TTC549 (cell line): ENCODE data around the gene DGUOK.

Source experiments
- FAIRE-seq: peaks from 2 replicates; lab custom pipeline; 2012; peaks lifted over from hg19 to GRCh38; lab: Jason Lieb, UNC

The DGUOK gene

DNA sequence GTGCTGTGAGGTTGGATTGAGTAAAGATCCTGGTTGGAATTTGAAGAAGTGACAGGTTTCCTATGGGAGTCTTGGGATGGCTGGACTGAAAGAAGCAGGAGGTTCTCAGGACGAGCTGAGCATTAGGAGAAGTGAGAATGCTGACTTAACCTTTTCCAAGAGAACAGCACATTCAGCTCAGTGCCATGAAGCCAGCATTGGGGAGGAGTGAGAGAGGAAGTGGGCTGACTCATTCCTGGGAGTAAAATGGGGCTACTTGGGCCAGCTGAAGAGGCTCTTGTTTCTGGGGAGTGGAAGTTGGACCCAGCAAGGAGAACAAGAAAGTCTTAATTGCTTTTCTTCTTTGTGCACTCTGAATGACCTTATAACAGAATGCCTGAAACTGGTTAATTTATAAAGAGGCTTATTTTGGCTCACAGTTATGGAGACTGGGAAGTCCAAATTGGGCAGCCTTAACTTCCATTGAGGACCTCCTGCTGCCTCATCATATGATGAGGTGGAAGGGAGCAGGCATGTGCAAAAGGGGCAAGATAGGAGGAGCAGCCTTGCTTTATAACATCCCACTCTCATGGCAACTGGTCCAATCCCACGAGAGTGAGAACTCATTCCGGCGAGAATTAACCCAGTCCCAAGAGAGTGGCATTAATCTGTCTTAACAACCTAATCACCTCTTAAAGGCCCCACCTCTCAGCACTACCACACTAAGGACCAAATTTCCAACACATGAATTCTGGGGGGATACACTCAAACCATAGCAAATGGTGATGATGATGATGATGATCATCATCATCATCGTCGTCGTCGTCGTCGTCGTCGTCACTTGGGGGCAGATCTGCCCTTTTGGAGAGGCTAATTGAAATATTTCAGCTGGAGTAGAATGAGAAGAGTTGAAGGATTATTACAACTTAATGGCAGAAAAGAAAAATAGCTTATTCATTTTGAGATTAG, 26.1 kb downstream of the DGUOK start:
- no peak for FAIRE-seq

DNA sequence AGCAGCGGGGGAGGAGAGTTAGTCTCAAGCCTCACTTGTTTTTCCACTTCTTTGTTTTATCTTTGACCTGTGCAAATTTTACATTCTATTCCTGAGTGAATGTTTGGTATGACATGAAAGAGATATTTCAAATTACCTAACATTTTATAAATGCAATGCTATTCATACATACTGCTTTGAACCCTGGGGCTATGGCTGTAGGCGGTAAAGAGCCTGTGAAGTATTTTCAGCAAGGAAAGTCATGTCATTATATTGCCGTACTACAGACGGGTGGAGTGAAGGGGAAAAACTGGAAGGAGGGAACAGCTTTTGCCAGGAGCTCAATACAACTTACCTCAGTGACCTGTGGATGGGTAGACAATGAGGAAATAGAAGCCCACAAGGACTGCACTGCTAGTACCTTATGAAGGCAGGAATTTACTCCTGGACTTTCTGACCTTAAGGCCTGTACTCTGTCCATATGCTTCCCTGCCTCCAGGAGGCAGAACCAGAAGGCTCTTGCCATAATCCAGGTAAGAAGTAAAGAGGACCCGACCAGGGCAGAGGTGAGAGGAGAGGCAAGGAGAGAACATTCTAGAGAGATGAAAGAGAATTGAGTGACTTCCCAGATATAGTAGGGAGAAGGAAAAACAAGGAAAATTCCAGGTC, 29.7 kb downstream of the DGUOK start:
- no peak for FAIRE-seq

DNA sequence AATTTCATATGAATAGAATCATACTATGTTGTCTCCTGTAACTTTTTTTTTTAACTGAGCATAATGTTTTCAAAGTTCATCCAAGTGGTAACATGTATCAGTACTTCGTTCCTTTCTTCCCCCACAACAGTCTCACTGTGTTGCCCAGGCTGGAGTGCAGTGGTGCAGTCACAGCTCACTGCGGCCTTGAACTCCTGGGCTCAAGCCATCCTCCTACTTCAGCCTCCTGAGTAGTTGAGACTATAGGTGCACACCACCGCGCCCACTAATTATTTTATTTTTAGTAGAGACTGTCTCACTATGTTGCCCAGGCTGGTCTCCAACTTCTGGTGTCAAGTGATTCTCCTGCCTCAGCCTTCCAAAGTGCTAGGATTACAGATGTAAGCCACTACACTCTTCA, 34.6 kb downstream of the DGUOK start:
- FAIRE-seq = no peak

DNA sequence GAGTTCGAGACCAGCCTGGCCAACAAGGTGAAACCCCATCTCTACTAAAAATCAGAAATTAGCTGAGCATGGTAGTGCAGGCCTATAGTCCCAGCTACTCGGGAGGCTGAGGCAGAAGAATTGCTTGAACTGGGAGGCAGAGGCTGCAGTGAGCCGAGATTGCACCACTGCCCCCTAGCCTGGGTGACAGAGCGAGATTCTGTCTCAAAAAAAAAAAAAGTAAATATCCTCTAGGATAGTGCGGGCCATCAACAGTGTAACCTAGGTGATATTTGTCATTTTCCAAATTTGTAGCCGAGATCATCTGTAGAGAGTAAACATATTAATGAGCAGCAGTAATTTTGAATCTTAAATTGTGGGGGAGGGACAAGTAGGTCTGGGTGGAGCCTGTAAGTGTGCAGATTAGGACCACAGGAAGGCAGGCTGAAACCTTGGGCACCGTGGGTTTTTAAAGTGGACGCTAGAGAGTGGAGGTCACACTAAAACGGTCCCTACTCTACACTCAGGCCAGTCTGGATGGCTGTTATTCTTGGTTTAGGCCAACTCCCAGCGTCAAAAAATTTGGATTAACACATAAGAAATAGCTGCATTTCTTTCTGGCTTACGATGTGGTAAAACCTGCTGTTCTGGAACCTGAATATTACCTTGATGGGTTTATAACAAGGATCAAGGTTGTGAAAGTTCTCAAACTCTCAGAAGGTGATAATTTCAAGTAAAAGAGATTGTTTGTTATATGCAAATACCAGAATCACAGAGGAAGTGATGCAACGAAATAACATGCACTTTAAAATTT, 35.3 kb downstream of the DGUOK start:
- no peak for FAIRE-seq

DNA sequence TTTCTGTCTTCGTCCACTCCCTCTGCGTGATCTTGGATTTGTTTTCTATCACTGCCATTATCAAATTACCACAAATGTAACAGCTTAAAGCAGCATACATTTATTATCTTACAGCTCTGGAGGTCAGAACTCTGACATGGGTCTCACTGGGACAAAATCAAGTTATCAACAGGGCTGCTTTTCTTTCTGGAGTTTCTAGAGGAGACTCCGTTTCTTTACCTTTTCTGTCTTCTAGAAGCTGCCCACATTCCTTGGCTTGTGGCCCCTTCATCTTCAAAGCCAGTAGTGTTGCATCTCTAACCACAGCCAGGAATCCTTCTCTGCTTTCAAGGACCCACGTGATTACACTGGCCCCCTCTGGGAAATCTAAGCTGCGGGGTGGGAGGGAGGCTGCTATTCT, 36.1 kb downstream of the DGUOK start:
- no peak for FAIRE-seq

DNA sequence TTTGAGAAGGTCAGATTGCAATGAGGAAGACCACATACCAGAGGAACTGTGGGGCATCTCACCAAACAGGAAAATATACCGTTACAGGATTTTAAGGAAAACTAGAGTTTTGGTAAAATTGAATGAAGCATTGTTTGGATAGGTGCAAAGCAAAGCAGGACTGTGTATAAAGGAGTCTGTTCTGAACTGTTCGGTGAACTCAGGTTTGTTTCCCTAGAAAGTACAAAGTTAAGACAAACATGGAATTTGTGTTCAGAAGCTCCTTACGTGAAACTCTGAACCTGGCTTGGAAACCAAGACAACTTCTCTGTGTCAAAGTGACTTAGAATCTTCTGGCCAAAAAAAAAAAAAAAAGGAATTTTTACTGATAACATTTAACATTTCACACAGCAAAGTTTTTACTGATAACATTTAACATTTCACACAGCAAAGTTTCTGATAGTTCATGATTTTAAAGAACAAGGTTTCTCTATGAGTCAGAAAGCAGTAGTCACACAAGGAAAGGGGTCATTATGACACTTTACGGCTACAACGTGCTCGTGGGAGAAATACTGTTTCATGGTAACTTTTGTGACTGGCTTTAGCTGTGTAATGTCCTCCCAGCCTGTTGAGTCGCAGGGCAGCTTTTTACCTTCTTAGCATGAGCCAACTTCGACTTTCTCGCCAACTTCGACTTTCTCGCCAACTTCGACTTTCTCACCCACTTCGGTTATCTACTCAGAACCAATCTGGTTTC, 36.9 kb downstream of the DGUOK start:
- no peak for FAIRE-seq

DNA sequence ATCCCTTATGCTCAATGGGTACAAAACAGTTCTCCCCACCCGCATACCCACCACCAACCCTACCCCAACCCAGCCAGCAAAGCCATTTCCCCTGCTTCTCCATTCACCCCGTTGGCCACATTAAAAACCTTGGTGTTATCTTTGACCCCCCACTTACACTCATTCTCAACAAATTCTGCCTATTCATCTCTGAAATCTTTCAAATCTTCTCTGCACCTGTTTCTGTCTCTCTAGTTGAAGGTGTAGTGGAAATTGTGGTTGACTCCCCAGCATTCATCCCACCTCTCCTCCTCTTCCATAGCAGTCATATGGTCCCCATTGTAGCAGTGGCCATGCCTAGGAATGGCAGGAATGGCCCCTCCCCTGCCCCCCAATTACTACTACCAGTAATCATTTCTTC, 37.5 kb downstream of the DGUOK start:
- FAIRE-seq = no peak

DNA sequence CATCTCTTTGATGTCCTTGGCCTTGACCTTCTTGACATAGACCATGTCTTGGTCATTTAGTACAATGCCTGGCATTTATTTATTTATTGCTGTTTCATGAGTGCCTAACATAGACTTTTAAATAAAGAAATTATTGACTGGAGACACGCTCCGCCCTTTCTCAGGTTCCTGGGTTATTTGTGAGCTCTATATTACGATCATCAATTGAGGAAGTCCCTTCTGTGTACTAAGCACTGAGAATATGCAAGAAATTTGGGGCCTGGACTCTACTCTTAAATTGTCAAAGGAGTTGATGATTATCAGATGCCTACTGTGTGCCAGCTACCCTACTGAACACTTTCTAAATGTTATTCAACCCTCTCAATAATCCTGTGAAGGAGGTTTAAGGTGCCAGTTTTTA, 38.4 kb downstream of the DGUOK start:
- FAIRE-seq = no peak

DNA sequence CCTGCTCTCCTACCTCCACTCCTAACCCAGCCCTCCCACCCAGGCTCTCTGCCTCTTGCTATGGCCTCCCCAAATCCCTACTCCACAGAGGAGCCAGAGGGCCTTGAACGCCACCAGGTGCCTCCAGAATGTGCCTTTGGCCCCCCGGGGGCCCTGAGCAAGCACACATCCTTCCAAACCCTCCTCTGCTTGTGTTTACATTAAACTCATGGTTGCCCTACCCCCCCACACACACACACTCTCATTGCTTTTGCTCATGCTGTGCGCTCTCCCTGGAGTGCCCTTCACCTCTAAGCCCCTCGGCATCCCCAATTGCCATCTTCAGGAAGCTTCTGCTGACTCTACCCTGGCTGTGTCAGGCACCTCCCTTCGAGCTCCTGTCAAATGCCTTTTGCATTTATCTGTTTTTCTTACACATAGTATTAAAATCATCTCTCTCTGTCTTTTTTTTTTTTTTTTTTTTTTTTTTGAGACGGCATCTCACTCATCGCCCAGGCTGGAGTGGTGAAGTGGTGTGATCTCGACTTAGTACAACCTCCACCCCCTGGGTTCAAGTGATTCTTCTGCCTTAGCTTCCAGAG, 41.8 kb downstream of the DGUOK start:
- no peak for FAIRE-seq

DNA sequence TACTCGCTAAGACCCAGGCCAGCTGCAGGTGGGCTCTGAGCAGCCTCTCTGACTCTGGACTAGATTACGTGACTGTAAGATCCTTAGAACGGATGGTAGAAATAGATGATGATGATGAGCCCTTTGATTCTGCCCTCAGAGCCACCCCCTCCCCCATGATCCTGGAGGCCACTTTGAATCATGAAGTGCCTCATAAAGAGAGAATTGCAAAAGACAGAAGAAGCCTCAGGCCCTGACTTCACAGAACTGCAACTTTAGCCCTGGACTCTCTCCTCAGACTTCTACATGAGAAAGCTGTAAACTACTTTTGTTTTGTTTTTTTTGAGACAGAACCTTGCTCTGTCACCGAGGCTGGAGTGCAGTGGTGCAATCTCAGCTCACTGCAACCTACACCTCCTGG, 42.7 kb downstream of the DGUOK start:
- FAIRE-seq = no peak

DNA sequence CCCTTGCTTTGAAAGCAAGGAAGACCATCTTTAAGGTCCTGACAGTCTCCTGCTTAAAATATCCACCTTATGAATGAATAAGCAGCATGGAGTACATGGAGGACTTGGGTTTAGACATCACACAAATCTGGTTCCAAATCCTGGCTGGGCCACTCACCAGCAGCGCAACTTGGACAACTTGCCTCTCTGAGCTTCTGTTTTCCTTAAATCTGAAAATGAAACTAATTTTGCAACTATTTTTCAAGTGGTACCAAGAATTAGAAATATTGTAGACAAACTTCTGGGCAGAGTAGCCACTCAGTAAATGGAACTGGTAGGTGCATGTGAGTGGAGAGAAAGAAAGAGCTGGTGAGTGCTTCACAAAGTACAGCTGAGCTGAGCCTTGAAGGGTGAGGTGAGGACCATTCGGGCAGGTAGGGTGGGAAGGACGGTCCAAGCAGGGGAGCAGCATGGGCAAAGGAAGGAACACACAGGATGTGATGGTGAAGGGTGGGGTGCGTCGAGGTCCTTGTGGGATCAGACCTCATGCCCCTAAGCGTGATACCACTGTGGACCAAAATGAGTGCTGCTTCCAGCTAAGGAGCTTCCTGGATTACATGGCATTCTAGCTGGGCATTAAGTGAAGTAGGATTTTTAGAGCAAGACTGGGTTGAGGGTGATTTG, 43.6 kb downstream of the DGUOK start:
- no peak for FAIRE-seq

DNA sequence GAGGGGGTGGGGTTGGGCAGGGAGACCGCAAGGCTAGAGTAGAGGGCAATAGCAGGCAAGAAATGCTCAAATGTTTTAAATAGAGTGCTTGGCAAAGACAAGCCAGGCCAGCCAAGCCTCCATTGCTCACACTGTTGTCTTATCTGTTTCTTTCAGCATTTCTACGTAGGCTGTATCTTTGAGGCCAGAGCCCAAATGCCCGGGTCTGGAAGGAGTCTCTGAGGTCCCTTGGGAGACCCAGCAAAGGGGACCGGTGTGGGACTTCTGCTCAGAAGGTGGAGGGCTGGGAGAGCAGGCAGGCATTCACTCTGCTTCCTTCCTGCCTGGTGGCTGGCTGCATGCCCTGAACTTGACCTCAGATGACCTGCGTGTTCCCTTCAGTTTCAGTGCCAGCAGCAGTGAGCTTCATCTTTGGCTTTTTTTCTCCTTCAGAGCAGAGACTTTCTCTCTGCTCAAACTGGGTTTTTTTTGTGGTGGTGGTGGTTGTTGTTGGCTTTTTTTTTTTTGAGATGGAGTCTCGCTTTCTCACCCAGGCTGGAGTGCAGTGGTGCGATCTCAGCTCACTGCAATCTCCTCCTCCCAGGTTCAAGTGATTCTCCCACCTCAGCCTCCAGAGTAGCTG, 44.3 kb downstream of the DGUOK start:
- no peak for FAIRE-seq

DNA sequence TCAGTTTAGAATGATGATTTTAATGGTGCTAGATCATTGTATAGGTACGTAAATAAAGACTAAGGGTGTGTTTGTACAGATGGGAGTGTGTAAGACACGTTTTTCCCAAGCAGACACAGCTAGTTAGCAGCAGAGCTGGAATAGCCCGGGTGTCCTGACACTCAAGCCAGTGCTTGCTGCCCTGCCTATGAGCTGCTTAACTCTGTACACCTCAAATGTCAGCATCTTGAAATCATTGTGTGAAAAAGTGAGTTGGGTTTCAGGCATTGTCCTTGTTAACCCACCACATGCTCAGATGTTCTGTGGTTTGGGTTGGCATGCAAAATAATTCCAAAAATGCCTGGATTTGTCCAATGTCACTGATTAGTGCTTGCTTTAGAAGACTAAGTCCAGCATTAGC, 45.0 kb downstream of the DGUOK start:
- no peak for FAIRE-seq

DNA sequence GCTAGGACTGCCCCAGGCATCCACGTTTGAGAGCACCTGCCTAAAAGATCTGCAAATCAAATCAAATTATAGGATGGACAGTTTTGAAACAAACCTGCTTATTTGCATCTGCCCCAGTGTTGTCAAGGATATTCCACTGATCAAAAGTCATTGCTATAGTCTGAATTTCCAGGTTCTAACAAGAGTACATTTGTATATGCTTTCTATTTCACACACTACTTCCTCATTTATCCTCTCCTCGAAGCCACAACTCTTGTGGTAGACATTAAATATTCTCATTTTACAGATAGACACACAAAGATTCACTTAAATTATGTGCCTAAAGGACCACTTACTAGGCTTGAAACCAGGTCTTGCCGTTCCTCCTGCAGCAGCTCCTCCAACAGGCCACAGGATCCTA, 46.2 kb downstream of the DGUOK start:
- no peak for FAIRE-seq

DNA sequence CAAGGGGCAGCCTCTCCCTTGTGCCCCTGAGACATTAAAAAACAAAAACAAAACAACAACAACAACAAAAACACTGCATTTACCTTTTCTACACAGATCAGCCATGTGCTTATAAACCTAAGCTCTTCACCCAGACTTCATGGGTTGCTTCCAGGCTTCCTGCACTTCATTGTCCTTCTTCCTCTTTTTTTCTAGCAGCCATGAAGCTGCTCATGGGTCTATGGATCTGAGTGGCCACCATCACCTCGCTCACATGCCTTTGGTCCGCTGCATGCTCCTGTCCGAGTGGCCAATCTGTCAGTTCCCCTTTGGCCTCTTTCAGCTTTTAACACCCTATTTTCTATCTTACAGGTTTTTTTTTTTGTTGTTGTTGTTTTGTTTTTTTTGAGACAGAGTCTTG, 49.1 kb downstream of the DGUOK start:
- FAIRE-seq = no peak

DNA sequence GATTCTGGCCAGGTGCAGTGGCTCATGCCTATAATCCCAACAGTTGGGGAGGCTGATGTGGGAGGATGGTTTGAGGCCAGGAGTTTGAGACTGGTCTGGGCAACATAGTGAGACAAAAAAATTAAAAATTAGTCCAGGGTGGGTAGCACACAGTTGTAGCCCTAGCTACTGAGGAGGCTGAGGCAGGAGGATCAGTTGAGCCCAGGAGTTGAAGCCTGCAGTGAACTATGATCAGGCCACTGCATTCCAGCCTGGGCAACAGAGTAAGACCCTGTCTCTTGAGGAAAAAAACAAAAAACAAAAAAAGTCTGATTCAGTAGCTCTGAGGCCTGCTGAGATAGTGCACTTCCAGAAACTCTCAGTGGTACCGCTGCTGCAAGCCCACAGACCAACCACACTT, 50.1 kb downstream of the DGUOK start:
- no peak for FAIRE-seq

DNA sequence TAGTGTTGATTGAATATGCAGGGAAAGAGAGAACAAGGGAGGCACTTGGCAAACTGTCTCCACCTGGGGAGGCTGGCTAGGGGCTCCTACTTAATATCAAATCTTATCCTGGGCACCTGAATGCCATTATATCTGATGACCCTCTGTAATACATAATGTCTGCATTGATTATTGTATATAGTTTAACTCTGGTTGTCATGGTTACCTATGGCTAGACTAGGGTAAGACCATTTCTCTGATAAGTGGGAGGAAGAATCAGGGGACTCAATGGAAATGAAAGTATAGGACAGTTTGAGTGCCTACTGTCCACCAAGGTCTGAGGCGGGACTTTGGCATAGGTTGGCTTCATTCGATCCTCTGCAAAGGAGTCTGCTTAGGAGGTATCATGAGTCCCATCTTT, 50.8 kb downstream of the DGUOK start:
- FAIRE-seq = no peak

DNA sequence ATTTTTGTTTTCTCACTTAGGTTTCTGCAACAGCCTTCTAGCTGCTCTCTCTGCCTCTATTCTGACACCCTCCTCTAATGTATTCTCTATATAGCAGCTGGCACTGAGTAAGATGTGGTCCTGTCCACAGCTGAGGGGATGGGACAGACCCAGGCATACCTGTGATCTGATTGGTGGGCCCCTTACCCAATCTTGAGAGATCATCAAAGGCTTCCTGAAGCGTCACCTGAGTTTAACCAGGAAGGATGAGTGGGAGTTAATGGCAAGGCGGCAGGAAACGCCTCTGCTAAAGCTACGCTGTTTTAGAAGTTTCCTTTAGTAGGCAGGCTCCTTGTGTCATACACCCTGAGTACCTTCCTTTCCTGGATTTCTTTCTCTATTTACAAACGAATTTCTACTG, 52.3 kb downstream of the DGUOK start:
- FAIRE-seq = no peak

DNA sequence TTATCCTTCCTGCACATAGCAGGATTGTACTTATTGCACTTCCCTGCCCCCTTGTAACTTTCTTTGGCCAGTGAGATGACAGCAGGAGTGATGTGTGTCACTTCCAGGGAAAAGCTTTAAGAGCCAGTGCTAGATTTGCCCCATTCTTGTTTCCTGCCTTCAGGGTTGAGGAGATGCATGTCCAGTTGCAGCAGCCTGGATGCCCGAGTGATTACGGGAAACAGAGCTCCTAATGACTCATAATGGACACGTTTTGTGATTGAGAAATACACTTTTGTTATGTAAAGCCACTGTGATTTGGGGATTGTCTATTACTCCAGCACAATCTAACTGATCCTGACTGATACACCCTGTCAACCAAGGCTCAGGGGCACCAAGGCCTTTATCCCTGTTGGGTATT, 53.0 kb downstream of the DGUOK start:
- no peak for FAIRE-seq

DNA sequence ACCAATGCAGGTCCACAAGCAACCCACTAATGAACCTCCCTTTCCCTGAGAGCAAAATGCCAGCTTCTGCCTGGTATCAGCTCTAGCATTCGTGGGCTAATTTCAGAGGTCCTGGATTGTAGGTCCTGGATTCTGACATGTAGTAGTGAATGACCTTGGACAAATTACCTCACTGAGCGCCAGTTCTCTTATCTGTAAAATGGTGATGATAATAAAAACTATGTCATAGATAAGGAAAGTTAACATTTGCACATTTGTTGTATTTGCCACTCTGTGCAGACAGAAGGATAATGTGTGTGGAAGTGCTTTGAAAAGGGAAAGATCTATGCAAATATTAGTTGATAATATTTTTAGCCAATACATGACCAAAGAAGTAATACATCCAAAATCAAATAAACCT, 53.9 kb downstream of the DGUOK start:
- no peak for FAIRE-seq
